A673 (cell line): Measurements from ENCODE around the gene ASTN1. TPM values are rescaled to one million over a fixed set of nuclear protein-coding genes. Genes with fewer than 3 reads are reported as not detected.

Experiments
- BruUV-seq: library from RNA; stranded (reverse); fragments of 400-500 nt; replicated peaks from 2 replicates; lab custom pipeline; 2021; lab: Mats Ljungman, UMichigan
- CTCF ChIA-PET: fragments of 300-600 bp; sonication (Branson Sonifier 250); formaldehyde crosslinking; loops from one replicate; lab custom pipeline; 2022; ENCODE audit warnings: antibody characterized with exemption; lab: Charles Lee
- POLR2A ChIA-PET: fragments of 300-600 bp; sonication (Branson Sonifier 250); formaldehyde crosslinking; loops from one replicate; lab custom pipeline; 2022; ENCODE audit warnings: antibody characterized with exemption; ENCODE audit not compliant: low non-redundant PET; lab: Charles Lee
- DNase-seq: peaks from one replicate; pipeline ENCODE4 v3.0.0-alpha.2; 2015; ENCODE audit warnings: low spot score
- H3K27ac ChIP-seq: fragments of 200-600 bp; sonication (generic); 2 replicates; pipeline ENCODE4 v1.5.1; 2016; ENCODE audit warnings: mixed run types, low read depth, mild to moderate bottlenecking, mixed read lengths, antibody characterized with exemption, low read length; ENCODE audit not compliant: poor library complexity, severe bottlenecking
- H3K27me3 ChIP-seq: fragments of 200-600 bp; sonication (generic); replicated peaks from 2 replicates; pipeline ENCODE4 v1.6.1; 2017; ENCODE audit warnings: mixed run types, low read depth, mild to moderate bottlenecking, mixed read lengths, antibody characterized with exemption, low read length; ENCODE audit not compliant: insufficient read depth, poor library complexity
- H3K36me3 ChIP-seq: fragments of 200-600 bp; sonication (generic); 2 replicates; pipeline ENCODE4 v1.6.1; 2016; ENCODE audit warnings: mixed run types, mild to moderate bottlenecking, mixed read lengths, antibody characterized with exemption, low read length; ENCODE audit not compliant: insufficient read depth, poor library complexity, severe bottlenecking
- H3K4me1 ChIP-seq: fragments of 200-600 bp; sonication (generic); 2 replicates; pipeline ENCODE4 v1.6.1; 2017; ENCODE audit warnings: mixed run types, mild to moderate bottlenecking, mixed read lengths, antibody characterized with exemption, low read length; ENCODE audit not compliant: insufficient read depth, poor library complexity, severe bottlenecking
- H3K4me3 ChIP-seq: fragments of 200-600 bp; sonication (generic); 2 replicates; pipeline ENCODE4 v1.5.1; 2016; ENCODE audit warnings: low read depth, mixed run types, mild to moderate bottlenecking, mixed read lengths, low read length; ENCODE audit not compliant: poor library complexity, severe bottlenecking
- H3K9me3 ChIP-seq: fragments of 200-600 bp; sonication (generic); 2 replicates; pipeline ENCODE4 v1.6.1; 2016; ENCODE audit warnings: mixed run types, low read depth, mild to moderate bottlenecking, mixed read lengths, antibody characterized with exemption, low read length; ENCODE audit not compliant: poor library complexity, severe bottlenecking
- EZH2 ChIP-seq: fragments of 200-600 bp; sonication (generic); IDR thresholded peaks from 2 replicates; pipeline ENCODE4 v1.6.1; 2017; ENCODE audit warnings: borderline replicate concordance, low read depth, mild to moderate bottlenecking, mixed read lengths, antibody characterized with exemption, low read length; ENCODE audit not compliant: poor library complexity, severe bottlenecking
- intact Hi-C: fragments of 100-400 bp; cut with micrococcal nuclease; formaldehyde crosslinking; loops from one replicate; pipeline ENCODE4 v1.10.0; 2022; ENCODE audit not compliant: unreplicated experiment
- total RNA-seq: library from RNA; stranded (reverse); gene quantifications from 2 replicates; pipeline ENCODE4 v1.2.3, GENCODE V29; 2021
- TF ChIP-seq, protein P1 (sequence below): fragments of 300-800, 200-600 bp; sonication (generic); conservative IDR thresholded peaks from 2 replicates; pipeline ENCODE4 v1.5.1; 2017; ENCODE audit warnings: low read depth, mild to moderate bottlenecking, antibody characterized with exemption, low read length, moderate library complexity, mixed read lengths

Gene ASTN1
- total RNA-seq, 1 experiment from 2014 or later, result 0.41 TPM

GRCh38 chr1:177045151-177045550, 119.4 kb downstream of the ASTN1 start:
- H3K27me3 ChIP-seq, result no peaks in the 10 kb centered on the region
- no peak for DNase-seq
- TF ChIP-seq EZH2, result no peak
- TF ChIP-seq, protein P1, sequence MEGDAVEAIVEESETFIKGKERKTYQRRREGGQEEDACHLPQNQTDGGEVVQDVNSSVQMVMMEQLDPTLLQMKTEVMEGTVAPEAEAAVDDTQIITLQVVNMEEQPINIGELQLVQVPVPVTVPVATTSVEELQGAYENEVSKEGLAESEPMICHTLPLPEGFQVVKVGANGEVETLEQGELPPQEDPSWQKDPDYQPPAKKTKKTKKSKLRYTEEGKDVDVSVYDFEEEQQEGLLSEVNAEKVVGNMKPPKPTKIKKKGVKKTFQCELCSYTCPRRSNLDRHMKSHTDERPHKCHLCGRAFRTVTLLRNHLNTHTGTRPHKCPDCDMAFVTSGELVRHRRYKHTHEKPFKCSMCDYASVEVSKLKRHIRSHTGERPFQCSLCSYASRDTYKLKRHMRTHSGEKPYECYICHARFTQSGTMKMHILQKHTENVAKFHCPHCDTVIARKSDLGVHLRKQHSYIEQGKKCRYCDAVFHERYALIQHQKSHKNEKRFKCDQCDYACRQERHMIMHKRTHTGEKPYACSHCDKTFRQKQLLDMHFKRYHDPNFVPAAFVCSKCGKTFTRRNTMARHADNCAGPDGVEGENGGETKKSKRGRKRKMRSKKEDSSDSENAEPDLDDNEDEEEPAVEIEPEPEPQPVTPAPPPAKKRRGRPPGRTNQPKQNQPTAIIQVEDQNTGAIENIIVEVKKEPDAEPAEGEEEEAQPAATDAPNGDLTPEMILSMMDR, result no peak
- BruUV-seq, result no TSS peak
- H3K9me3 ChIP-seq, result no peaks in the 10 kb centered on the region
- intact Hi-C loops, result no loop called here
- H3K4me3 ChIP-seq, result no peak overlapping the region
- H3K27ac ChIP-seq, result no peak overlapping the region
- no peaks in the 10 kb centered on the region for H3K4me1 ChIP-seq
- no peaks in the 10 kb centered on the region for H3K36me3 ChIP-seq
- POLR2A ChIA-PET, result no interaction called here
- CTCF ChIA-PET, result no interaction called here

GRCh38 chr1:177044390-177044789, 120.1 kb downstream of the ASTN1 start:
- Histone ChIP-seq H3K9me3 (no peaks in the 10 kb centered on the region), H3K4me1 (no peaks in the 10 kb centered on the region), H3K36me3 (no peaks in the 10 kb centered on the region), H3K27ac (no peak overlapping the region), H3K27me3 (no peaks in the 10 kb centered on the region), H3K4me3 (no peak overlapping the region)
- no TSS peak for BruUV-seq
- intact Hi-C loops, result no loop called here
- no peak for DNase-seq
- no peak for TF ChIP-seq EZH2
- TF ChIP-seq, protein P1, result no peak
- CTCF ChIA-PET, result no interaction called here
- POLR2A ChIA-PET, result no interaction called here

- DNase-seq, result no peak
- CTCF ChIA-PET, result no interaction called here
- Histone ChIP-seq H3K27me3 (no peaks in the 10 kb centered on the region), H3K9me3 (no peaks in the 10 kb centered on the region), H3K4me1 (no peaks in the 10 kb centered on the region), H3K36me3 (no peaks in the 10 kb centered on the region), H3K4me3 (no peak overlapping the region), H3K27ac (no peak overlapping the region)
- intact Hi-C loops, result no loop called here
- BruUV-seq, result no TSS peak
- POLR2A ChIA-PET, result no interaction called here
- no peak for TF ChIP-seq EZH2
Observed at GRCh38 chr1:177043597-177043996, 120.9 kb downstream of the ASTN1 start.

DNA sequence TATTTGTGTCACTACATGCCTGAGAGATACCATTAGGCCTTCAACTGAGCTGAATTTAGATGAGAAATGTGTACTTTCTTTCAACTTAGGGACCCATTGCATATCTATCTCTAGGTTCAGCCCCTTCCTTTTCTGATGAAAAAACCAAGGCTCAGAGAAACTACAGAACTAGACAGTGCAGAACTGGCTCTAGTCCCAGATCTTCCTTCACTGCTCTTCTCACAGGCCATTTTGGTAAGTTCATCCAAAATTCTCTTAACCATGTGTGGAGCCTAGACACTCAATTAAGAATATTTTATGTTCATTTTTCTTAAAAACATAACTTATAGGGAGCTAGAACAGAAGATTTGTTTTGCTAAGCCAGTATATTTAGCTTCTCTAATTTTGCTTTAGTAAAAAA, 128.9 kb downstream of the ASTN1 start:
- no TSS peak for BruUV-seq

More for the DNA sequence above, 128.9 kb downstream of the ASTN1 start:
- Histone ChIP-seq H3K27ac (no peak overlapping the region), H3K27me3 (no peaks in the 10 kb centered on the region), H3K4me1 (no peaks in the 10 kb centered on the region), H3K36me3 (no peaks in the 10 kb centered on the region), H3K9me3 (no peaks in the 10 kb centered on the region), H3K4me3 (no peak overlapping the region)
- CTCF ChIA-PET, result no interaction called here
- intact Hi-C loops, result loop anchor here (10.0 kb wide), 1 partner anchor 909 kb away; no protein-coding TSS in a partner anchor
- POLR2A ChIA-PET, result interaction anchor here (0.7 kb wide), 1 partner anchor 201 kb away, joined by 26 read pairs; no protein-coding TSS in a partner anchor
- DNase-seq, result no peak
- TF ChIP-seq EZH2, result no peak
- TF ChIP-seq, protein P1, result no peak
